Measurements from ENCODE around the gene INTS1.

Gene INTS1

DNA sequence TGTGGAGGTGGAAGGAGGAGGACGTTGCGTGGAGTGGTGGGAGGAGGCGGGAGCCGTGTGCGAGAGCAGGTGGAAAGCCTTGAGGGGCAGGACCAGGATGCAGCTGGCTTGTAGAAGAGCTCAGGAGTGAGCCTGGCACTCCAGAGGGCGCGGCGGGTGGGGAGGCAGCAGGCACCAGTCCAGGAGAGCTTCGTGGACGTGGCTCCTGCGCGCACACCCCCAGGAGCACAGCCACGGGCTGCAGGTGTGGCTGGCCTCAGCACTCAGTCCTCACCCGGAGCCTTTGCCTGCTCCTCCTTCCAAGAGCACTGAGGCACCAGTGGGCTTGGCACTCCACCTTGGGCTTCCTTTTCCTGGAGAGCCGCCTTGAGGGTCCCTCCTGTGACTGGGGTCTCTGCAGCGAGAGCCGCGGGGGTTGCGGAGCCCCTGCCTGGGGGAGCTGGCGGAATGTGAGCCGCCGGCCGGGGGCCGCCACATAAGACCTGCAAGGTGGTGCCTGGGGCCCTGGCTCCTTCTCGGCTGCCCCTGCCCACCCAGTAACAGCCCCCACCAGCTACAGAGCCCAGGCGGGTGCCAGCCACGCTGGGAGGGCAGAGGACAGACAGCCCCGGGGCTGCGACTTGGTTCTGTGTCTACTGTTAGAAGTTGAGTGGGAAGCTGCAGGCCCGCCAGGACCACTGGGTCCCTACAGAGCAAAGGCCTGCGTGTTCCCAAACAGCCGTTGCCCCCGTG is 37.4 kb upstream of the INTS1 start:
- no peak for DNase-seq (ENCODE audit: extremely low spot score)
- POLR2A ChIA-PET: no interaction called here
- CTCF ChIA-PET: no interaction called here
- TF ChIP-seq, protein P1, sequence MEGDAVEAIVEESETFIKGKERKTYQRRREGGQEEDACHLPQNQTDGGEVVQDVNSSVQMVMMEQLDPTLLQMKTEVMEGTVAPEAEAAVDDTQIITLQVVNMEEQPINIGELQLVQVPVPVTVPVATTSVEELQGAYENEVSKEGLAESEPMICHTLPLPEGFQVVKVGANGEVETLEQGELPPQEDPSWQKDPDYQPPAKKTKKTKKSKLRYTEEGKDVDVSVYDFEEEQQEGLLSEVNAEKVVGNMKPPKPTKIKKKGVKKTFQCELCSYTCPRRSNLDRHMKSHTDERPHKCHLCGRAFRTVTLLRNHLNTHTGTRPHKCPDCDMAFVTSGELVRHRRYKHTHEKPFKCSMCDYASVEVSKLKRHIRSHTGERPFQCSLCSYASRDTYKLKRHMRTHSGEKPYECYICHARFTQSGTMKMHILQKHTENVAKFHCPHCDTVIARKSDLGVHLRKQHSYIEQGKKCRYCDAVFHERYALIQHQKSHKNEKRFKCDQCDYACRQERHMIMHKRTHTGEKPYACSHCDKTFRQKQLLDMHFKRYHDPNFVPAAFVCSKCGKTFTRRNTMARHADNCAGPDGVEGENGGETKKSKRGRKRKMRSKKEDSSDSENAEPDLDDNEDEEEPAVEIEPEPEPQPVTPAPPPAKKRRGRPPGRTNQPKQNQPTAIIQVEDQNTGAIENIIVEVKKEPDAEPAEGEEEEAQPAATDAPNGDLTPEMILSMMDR (IDR thresholded peaks at IDR 0.05; ENCODE audit: control extremely low read depth, extremely low read depth, low read depth, missing control alignments): no peak

DNA sequence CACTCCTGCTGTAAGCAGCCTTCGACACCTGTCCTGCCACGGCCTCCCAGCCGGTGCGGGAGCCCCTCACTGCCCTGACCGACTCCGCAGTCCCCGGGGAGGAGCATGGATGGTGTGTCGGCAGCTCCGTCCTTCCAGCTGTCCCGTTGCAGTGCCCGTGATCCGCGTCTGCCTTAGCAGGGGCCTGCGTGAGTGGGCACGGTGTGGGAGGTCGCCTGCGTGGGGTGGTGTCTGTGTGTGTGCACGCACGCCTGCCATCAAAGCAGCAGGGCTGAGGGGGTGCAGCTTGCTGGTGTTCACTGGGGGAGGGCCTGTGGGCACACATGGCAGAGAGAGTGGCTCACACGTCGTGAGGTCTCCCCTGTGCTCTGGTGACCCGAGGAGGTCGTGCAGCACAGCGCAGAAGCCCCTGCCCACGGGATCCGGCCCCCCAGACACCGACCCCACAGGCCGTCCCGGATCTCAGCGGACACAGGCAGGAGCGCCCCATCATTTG is 36.6 kb upstream of the INTS1 start:
- TF ChIP-seq, protein P1 (IDR thresholded peaks at IDR 0.05; ENCODE audit: control extremely low read depth, extremely low read depth, low read depth, missing control alignments): no peak
- ChIA-PET CTCF (no interaction called here), POLR2A (no interaction called here)
- DNase-seq (ENCODE audit: extremely low spot score): no peak

DNA sequence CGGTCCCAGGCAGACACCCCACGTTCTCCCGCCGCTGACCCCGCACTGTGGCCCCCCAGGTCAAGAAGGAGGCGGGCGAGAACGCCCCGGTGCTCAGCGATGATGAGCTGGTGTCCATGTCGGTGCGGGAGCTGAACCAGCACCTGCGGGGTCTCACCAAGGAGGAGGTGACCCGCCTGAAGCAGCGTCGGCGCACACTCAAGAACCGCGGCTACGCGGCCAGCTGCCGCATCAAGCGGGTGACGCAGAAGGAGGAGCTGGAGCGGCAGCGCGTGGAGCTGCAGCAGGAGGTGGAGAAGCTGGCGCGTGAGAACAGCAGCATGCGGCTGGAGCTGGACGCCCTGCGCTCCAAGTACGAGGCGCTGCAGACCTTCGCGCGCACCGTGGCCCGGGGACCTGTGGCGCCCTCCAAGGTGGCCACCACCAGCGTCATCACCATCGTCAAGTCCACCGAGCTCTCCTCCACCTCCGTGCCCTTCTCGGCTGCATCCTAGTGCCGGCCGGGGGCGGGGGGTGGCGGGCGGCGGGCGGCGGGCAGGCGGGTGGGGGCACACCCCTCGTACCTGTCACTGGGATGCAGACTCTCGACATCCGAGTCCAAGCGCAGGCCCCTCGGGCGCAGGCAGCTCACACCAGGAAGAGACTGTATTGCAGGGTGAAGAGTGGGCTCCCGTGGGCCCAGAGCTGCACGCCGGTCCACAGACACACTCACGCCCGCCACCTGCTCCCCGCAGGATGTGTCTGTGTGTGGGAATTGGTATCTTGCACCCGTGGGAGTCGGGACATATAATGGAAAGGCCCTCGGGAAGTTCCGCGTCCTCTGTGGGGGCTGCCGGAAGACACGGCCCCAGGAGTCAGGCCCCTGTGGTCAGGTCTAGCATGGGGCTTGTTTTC is 35.9 kb upstream of the INTS1 start:
- ChIA-PET CTCF (no interaction called here), POLR2A (no interaction called here)
- TF ChIP-seq, protein P1 (IDR thresholded peaks at IDR 0.05; ENCODE audit: control extremely low read depth, extremely low read depth, low read depth, missing control alignments): no peak
- no peak for DNase-seq (ENCODE audit: extremely low spot score)

DNA sequence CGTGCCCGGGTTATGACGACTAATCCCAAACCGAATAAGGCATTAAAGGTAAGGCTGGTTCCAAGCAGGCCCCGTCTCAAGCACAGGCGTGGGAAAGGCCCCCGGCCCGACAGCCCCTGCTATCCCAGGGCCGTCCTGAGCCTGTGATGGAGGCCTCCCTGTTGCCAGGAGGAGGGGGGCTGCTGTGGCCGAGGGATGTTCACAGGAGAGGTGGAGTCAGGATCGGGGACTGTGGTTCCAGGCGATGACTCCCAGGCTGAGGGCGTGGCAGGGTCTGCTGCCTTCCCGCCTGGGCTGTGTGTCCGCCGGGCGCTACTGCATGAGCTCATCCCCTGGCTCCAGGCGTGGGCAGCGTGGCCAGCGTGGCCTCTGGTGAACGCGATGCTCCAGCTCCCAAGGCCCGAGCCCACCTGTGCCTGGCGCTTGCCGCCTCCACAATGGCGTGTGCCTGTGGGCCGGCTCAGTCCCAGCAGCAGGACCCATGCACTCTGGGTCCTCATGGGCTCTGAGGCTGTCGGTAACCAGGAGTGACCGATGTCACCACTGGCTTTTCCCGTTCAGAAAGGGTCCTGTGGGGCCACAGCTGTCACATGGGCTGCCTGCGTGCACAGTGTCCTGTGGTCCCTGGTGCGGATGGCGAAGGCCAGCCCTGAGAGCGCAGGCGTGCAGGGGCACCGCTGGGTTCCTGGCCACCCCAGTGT is 35.1 kb upstream of the INTS1 start:
- ChIA-PET CTCF (no interaction called here), POLR2A (no interaction called here)
- TF ChIP-seq, protein P1 (IDR thresholded peaks at IDR 0.05; ENCODE audit: control extremely low read depth, extremely low read depth, low read depth, missing control alignments): no peak
- no peak for DNase-seq (ENCODE audit: extremely low spot score)

DNA sequence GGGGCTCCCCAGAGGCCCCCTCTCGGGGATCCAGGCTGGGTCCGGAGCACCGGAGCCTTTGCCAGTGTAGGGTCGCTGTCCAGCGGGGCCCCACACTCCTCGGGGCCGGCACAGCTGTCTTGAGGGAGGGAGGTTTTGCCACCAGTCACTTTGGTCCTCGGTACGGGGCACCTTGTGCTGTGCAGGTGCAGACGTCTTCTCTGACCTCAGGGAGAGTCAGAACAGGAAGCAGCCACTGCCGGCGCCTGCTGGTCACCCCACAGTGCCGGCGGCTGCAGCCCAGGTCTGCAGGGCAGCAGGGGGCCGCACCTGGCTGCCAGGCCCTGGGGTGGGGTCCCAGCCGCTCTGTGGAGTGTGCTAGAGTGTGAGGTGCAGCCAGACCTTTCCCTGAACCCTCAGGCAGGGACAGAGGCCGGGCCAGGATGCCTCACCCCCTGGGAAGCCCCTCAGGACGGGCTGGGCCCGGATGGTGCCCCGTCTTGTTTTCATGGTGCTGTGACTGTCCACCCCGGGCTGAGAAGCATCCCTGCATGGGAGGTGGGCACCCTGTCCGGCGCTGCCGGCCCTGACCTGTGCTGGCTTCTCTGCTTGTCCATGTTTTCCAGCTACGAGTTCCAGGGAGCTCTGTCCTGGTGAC is 34.5 kb upstream of the INTS1 start:
- POLR2A ChIA-PET: no interaction called here
- TF ChIP-seq, protein P1 (IDR thresholded peaks at IDR 0.05; ENCODE audit: control extremely low read depth, extremely low read depth, low read depth, missing control alignments): no peak
- DNase-seq (ENCODE audit: extremely low spot score): no peak
- CTCF ChIA-PET: no interaction called here

Measured in GM10248 (cell line).